Smooth muscle cell (in vitro differentiated cells): ENCODE data around the gene STK36. TPM values are rescaled to one million over a fixed set of nuclear protein-coding genes. Genes with fewer than 3 reads are reported as not detected.

ENCODE experiments used
- DNase-seq: peaks from one replicate; lab custom pipeline; 2025; ENCODE audit not compliant: unreplicated experiment; lab: John Stamatoyannopoulos, UW
- H2AFZ ChIP-seq: fragments of 200-600 bp; sonication (generic); 2 replicates; pipeline ENCODE4 v1.6.0; 2016; ENCODE audit warnings: antibody characterized with exemption, low read depth, mild to moderate bottlenecking
- H3F3A ChIP-seq: fragments of 200-600 bp; sonication (generic); 2 replicates; pipeline ENCODE4 v1.6.0; 2017; ENCODE audit warnings: antibody characterized with exemption, low read depth
- H3K27ac ChIP-seq: fragments of 200-600 bp; sonication (generic); 2 replicates; pipeline ENCODE4 v1.5.1; 2016; ENCODE audit warnings: low read depth, mild to moderate bottlenecking
- H3K27me3 ChIP-seq: fragments of 200-600 bp; sonication (generic); 2 replicates; pipeline ENCODE4 v1.6.1; 2016; ENCODE audit warnings: low read depth, mild to moderate bottlenecking
- H3K36me3 ChIP-seq: fragments of 200-600 bp; sonication (generic); 2 replicates; pipeline ENCODE4 v1.5.1; 2016; ENCODE audit warnings: low read depth
- H3K4me1 ChIP-seq: fragments of 200-600 bp; sonication (generic); 2 replicates; pipeline ENCODE4 v1.5.1; 2016; ENCODE audit warnings: low read depth
- H3K4me2 ChIP-seq: fragments of 200-600 bp; sonication (generic); 2 replicates; pipeline ENCODE4 v1.6.0; 2016; ENCODE audit warnings: mild to moderate bottlenecking
- H3K4me3 ChIP-seq: fragments of 200-600 bp; sonication (generic); 2 replicates; pipeline ENCODE4 v1.5.1; 2016; ENCODE audit warnings: mild to moderate bottlenecking
- H3K79me2 ChIP-seq: fragments of 200-600 bp; sonication (generic); 2 replicates; pipeline ENCODE4 v1.6.0; 2016; ENCODE audit warnings: low read depth, mild to moderate bottlenecking
- H3K9ac ChIP-seq: fragments of 200-600 bp; sonication (generic); 2 replicates; pipeline ENCODE4 v1.6.0; 2016; ENCODE audit warnings: low read depth
- H3K9me3 ChIP-seq: fragments of 200-600 bp; sonication (generic); replicated peaks from 2 replicates; pipeline ENCODE4 v1.5.1; 2016; ENCODE audit warnings: low read depth
- H4K20me1 ChIP-seq: fragments of 200-600 bp; sonication (generic); 2 replicates; pipeline ENCODE4 v1.6.0; 2016; ENCODE audit warnings: low read depth
- WGBS: methylation state at CpG from one replicate; pipeline ENCODE4 v1.1.7; 2016; ENCODE audit warnings: low lambda C conversion rate; 5-methylcytosine and 5-hydroxymethylcytosine counted together
- polyA plus RNA-seq: library from polyadenylated mRNA; unstranded; fragments of >200 nt; fragmentation: Nextera tagmentation; extraction: Ambion mirVana; gene quantifications from 2 replicates; pipeline ENCODE4 v1.2.1, GENCODE V29; 2016
- total RNA-seq: library from RNA; depleted of rRNA; stranded (reverse); fragments of >200 nt; gene quantifications from 2 replicates; pipeline ENCODE4 v1.2.3, GENCODE V29; 2014
- TF ChIP-seq, protein P1 (sequence below): fragments of 200-600 bp; sonication (generic); IDR thresholded peaks from 2 replicates; pipeline ENCODE4 v1.5.1; 2017; ENCODE audit warnings: borderline replicate concordance, mild to moderate bottlenecking, antibody characterized with exemption; ENCODE audit not compliant: insufficient read depth, poor library complexity, severe bottlenecking

The STK36 gene
- total and polyA plus RNA-seq, 2 experiments from 2014 or later: 18.8 to 22.7 TPM

DNA sequence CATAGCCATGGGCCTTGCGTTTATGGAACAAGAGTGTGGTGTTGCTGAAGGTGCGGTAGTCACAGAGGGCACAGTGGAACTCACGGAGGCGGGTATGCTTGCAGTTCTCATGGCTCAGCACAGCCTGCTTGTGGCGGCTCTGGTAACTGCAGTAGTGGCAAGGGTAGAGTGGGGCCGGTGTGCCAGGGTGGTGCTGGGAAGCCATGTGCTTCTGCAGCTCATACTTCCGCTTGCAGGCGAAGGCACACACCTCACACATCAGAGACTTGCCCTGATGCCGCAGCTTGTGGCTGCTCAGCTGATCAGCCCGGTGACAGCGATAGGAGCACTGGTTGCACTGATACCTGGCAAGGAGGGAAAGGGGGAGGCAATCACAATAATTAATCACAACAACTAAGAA is 27.2 kb upstream of the STK36 start:
- Histone ChIP-seq H3K4me1 (no peaks in the 10 kb centered on the region), H3K9me3 (no peaks in the 10 kb centered on the region), H3K4me3 (no peak overlapping the region), H3K27me3 (no peaks in the 10 kb centered on the region), H3K9ac (no peak overlapping the region), H3K79me2 (no peaks in the 10 kb centered on the region), H3K27ac (no peak overlapping the region), H3K36me3 (no peaks in the 10 kb centered on the region), H3F3A (no peaks in the 10 kb centered on the region), H2AFZ (no peak overlapping the region), H3K4me2 (no peak overlapping the region), H4K20me1 (no peaks in the 10 kb centered on the region)
- 95% methylated on average over 11 of the region's 11 CpGs for WGBS
- DNase-seq: no peak
- TF ChIP-seq, protein P1, sequence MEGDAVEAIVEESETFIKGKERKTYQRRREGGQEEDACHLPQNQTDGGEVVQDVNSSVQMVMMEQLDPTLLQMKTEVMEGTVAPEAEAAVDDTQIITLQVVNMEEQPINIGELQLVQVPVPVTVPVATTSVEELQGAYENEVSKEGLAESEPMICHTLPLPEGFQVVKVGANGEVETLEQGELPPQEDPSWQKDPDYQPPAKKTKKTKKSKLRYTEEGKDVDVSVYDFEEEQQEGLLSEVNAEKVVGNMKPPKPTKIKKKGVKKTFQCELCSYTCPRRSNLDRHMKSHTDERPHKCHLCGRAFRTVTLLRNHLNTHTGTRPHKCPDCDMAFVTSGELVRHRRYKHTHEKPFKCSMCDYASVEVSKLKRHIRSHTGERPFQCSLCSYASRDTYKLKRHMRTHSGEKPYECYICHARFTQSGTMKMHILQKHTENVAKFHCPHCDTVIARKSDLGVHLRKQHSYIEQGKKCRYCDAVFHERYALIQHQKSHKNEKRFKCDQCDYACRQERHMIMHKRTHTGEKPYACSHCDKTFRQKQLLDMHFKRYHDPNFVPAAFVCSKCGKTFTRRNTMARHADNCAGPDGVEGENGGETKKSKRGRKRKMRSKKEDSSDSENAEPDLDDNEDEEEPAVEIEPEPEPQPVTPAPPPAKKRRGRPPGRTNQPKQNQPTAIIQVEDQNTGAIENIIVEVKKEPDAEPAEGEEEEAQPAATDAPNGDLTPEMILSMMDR: no peak

DNA sequence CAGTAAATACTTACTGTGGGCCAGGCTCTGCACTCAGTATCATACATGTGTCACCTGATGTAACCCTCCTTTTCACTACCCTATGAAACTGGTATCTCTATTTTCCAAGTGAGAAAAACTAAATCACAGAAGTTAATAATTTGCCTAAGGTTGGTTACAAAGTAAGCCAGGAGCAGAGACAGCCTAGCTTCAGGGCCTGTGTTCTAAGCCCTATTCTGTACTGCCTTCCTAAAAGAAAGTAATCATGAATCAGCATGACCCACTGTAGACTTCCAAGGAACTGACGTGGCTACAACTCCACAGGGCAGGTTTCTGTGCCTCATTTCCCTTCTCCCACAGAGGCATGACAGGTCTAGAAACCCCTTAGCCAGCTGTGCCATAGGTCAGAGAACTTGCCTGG is 26.8 kb upstream of the STK36 start:
- no peaks in the 10 kb centered on the region for H3K4me1 ChIP-seq
- H3K9me3 ChIP-seq: no peaks in the 10 kb centered on the region
- H3K79me2 ChIP-seq: no peaks in the 10 kb centered on the region
- no peak overlapping the region for H2AFZ ChIP-seq
- H4K20me1 ChIP-seq: no peaks in the 10 kb centered on the region
- H3F3A ChIP-seq: no peaks in the 10 kb centered on the region
- no peaks in the 10 kb centered on the region for H3K36me3 ChIP-seq
- no peak overlapping the region for H3K27ac ChIP-seq
- no peaks in the 10 kb centered on the region for H3K27me3 ChIP-seq
- no peak overlapping the region for H3K4me2 ChIP-seq
- TF ChIP-seq, protein P1: no peak
- DNase-seq: no peak
- WGBS: 100% methylated on average over 1 of the region's 1 CpG
- no peak overlapping the region for H3K9ac ChIP-seq
- H3K4me3 ChIP-seq: no peak overlapping the region

DNA sequence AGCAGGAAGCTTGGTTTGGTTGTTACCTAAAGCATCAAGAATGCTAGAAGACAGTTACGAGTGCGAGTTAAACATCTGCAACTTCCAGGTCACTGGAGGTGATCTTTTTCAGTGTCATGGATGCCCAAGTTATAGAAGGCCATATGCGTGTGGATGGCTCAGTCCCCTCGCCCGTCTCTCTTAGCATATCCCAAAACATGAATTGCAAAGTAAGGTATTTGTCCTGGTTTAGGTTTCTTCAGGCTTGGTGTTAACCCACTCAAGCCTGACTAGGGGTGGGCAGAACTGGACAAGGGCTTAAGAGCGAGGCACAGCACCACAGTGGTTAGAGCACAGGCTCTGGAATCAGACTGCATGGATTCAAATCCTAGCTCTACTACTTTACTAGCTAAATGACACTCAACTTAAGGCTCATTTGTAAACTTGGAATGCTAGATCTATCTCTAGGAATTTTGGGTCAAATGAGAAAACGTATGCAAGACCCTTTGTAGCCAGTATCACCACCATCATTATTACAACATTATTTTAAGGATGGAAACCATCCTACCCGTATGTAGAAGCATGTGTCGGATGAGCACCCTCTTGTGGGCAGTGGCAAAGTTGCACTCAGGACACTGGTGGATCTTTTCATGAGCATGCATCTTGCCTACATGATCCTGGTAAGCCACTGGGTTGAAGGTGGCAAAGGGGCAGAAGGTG is 23.6 kb upstream of the STK36 start:
- H3K27ac ChIP-seq: no peak overlapping the region
- DNase-seq: no peak
- H3K27me3 ChIP-seq: no peaks in the 10 kb centered on the region
- WGBS: 81% methylated on average over 9 of the region's 9 CpGs
- TF ChIP-seq, protein P1: peak; percentile 70
- H3K4me1 ChIP-seq: no peaks in the 10 kb centered on the region
- H3K4me2 ChIP-seq: no peak overlapping the region
- no peaks in the 10 kb centered on the region for H3K9me3 ChIP-seq
- H3K79me2 ChIP-seq: no peaks in the 10 kb centered on the region
- H3K9ac ChIP-seq: no peak overlapping the region
- peaks cover 4% of the 10 kb centered on the region for H3K36me3 ChIP-seq
- no peak overlapping the region for H3K4me3 ChIP-seq
- H4K20me1 ChIP-seq: no peaks in the 10 kb centered on the region
- no peak overlapping the region for H2AFZ ChIP-seq
- H3F3A ChIP-seq: no peaks in the 10 kb centered on the region

DNA sequence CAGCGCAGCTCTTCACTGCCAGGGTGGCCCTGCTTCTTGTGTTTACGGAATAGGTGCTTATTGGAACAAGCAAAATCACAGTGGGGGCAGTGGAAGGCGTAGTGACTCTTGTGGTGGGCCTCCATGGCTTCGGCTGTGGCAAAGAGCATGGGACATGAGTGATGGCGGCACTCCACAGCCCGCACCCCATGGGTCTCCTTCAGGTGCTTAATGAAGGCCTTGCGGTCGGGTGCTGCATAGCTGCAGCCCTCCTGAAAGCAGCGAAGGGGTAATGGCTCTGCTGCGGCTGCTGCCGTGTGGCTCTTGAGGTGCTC is 23.1 kb upstream of the STK36 start:
- 93% methylated on average over 11 of the region's 11 CpGs for WGBS
- TF ChIP-seq, protein P1: no peak
- Histone ChIP-seq H3K36me3 (peaks cover 4% of the 10 kb centered on the region), H3K9me3 (no peaks in the 10 kb centered on the region), H3K4me2 (no peak overlapping the region), H2AFZ (no peak overlapping the region), H3K79me2 (no peaks in the 10 kb centered on the region), H4K20me1 (no peaks in the 10 kb centered on the region), H3K27me3 (no peaks in the 10 kb centered on the region), H3F3A (no peaks in the 10 kb centered on the region), H3K4me3 (no peak overlapping the region), H3K9ac (no peak overlapping the region), H3K27ac (no peak overlapping the region), H3K4me1 (no peaks in the 10 kb centered on the region)
- DNase-seq: no peak
